SK-MEL-5 (cell line): Measurements from ENCODE around the gene RETREG3. TPM values are rescaled to one million over a fixed set of nuclear protein-coding genes. Genes with fewer than 3 reads are reported as not detected.
A peak's percentile ranks its signal among the peaks of the same experiment; 100 is the strongest.
"Not testable (repeated sequence)": the region's sequence is repeated elsewhere in the genome, so short reads cannot be mapped to it uniquely, and the experiment has no call there.

Experiments used
- DNase-seq: peaks from one replicate; pipeline ENCODE4 v3.0.0-alpha.2; 2016; ENCODE audit warnings: low read depth, low spot score
- in situ Hi-C: cut with HindIII; loops from 2 replicates; pipeline ENCODE4 v1.10.0; 2016; ENCODE audit warnings: low sequenced_read_pairs, high pct_unique_total_duplicates, low pct_unique_long_range_greater_than_20kb
- total RNA-seq: library from RNA; depleted of rRNA; stranded (reverse); fragments of >200 nt; shearing (Covaris generic); gene quantifications from 2 replicates; pipeline ENCODE4 v1.2.3, GENCODE V29; 2014

RETREG3 gene
- total RNA-seq, 1 experiment from 2014 or later: 55.6 TPM

GRCh38 chr17:42562388-42563142, 46.6 kb downstream of the RETREG3 start:
- in situ Hi-C loops: no loop called here
- no peak for DNase-seq

- DNase-seq: peak; percentile 98
- in situ Hi-C loops: no loop called here
Observed at GRCh38 chr17:42561897-42562387, 47.2 kb downstream of the RETREG3 start, which contains the start of gene COASY. Gene COASY (plus strand): TSS chr17:42562148. CDS start chr17:42562623, 475 bp downstream.

- no peak for DNase-seq
- in situ Hi-C loops: no loop called here
Observed at GRCh38 chr17:42560246-42560645, 48.9 kb downstream of the RETREG3 start.

- in situ Hi-C loops: no loop called here
- DNase-seq: no peak
Observed at GRCh38 chr17:42559075-42559474, 50.1 kb downstream of the RETREG3 start.

- peak; percentile 61 for DNase-seq
- in situ Hi-C loops: not testable (repeated sequence)
Observed at GRCh38 chr17:42555961-42556617, 53.1 kb downstream of the RETREG3 start.

GRCh38 chr17:42555122-42555622, 54.0 kb downstream of the RETREG3 start:
- in situ Hi-C loops: no loop called here
- no peak for DNase-seq

GRCh38 chr17:42554250-42555121, 54.7 kb downstream of the RETREG3 start:
- peak; percentile 70 for DNase-seq
- in situ Hi-C loops: no loop called here

GRCh38 chr17:42553866-42554249, 55.3 kb downstream of the RETREG3 start:
- in situ Hi-C loops: no loop called here
- DNase-seq: no peak

GRCh38 chr17:42553161-42553818, 55.9 kb downstream of the RETREG3 start:
- no peak for DNase-seq
- in situ Hi-C loops: no loop called here

GRCh38 chr17:42552736-42553135, 56.4 kb downstream of the RETREG3 start, which contains the start of gene HSD17B1:
Gene HSD17B1 (plus strand): TSS chr17:42552923. CDS start chr17:42552934, 11 bp downstream.
- DNase-seq, in situ Hi-C loops: not testable (repeated sequence)

- no peak for DNase-seq
Observed at GRCh38 chr17:42548993-42549755, 60.0 kb downstream of the RETREG3 start.

GRCh38 chr17:42548070-42548837, 60.9 kb downstream of the RETREG3 start:
- no peak for DNase-seq
- in situ Hi-C loops: no loop called here

More at GRCh38 chr17:42548993-42549755, 60.0 kb downstream of the RETREG3 start:
- in situ Hi-C loops: no loop called here

GRCh38 chr17:42547698-42548069, 61.5 kb downstream of the RETREG3 start:
- in situ Hi-C loops: no loop called here
- no peak for DNase-seq

- in situ Hi-C loops: no loop called here
- DNase-seq: no peak
Observed at GRCh38 chr17:42547001-42547461, 62.1 kb downstream of the RETREG3 start.

GRCh38 chr17:42545755-42546505, 63.2 kb downstream of the RETREG3 start:
- in situ Hi-C loops, DNase-seq: not testable (repeated sequence)
